ENCODE data around the gene FAM72C. TPM values are rescaled to one million over a fixed set of nuclear protein-coding genes. Genes with fewer than 3 reads are reported as not detected.

Gene FAM72C
- total RNA-seq: 1.5 TPM in 1 of 2 replicates, not detected in the other

GRCh38 chr1:143971924-143972700 is at the start of gene FAM72C:
Gene FAM72C (minus strand): TSS chr1:143971986. CDS start chr1:143971141, 845 bp downstream.

